ENCODE results near the gene SUCNR1. TPM values are rescaled to one million over a fixed set of nuclear protein-coding genes. Genes with fewer than 3 reads are reported as not detected.

The SUCNR1 gene
- total RNA-seq, 3 donors from 2014 or later, result not detected

DNA sequence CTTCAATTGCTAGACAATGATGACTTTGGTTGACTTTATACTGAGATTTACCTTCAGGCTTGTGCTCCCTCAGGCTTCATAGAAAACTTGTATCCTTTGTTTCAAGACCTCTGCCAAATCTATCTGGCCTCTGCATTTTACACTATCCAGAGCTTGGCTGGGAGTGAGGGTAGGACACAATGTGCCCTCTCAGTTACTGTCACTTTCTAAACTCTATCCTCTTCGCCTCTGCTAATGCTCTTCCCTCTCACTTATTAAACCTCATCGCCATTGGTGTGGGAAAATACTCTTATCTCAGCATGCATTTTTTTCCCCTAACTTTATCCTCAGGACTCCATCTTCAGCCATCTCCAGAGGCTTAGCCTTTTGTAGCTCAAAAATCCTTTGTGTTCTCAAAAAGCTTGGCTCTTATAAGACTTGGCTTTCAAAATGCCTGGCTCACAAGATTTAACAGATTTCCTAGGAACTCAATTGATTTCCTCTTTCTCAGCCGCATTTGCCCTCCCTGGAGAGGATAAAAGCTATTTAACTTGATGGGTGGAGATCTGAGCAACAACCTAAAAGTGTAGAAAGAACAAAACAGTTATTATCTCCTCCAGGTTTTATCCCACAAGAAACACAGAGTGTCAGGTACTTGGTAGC lies 28.3 kb downstream of the SUCNR1 start:
- no peak overlapping the region for H3K4me3 Mint-ChIP-seq
- H3K36me3 Mint-ChIP-seq (ENCODE audit: insufficient read depth), result no peaks in the 10 kb centered on the region
- H3K27me3 Mint-ChIP-seq (ENCODE audit: low read depth), result no peaks in the 10 kb centered on the region
- DNase-seq (no peak), ATAC-seq (no peak)
- no peaks in the 10 kb centered on the region for H3K9me3 Mint-ChIP-seq
- H3K4me1 Mint-ChIP-seq (ENCODE audit: low read depth), result peaks cover 18% of the 10 kb centered on the region

DNA sequence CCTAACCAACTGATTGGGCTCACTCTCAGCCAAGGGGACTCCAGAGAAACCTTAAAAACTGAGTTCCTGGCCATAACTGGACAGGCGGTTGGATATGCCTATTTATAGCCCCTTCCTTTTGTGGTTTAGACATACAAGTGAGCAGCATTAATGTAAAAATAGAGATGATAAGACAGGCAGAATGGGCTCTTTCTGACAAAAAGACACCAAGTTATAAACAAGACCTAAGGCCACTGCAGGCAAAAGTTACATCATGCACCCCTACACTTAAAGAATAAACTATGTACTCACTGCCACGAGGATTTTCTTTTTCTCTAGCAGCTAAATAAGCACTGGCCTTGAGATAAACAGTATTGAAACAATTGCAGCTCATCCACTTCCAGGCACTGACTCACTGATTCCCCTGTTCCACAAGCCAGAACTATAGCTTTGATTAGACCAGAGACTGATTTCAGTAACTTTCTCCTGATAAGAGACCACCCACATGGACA lies 30.1 kb downstream of the SUCNR1 start:
- H3K4me1 Mint-ChIP-seq (ENCODE audit: low read depth), result peaks cover 18% of the 10 kb centered on the region
- no peak overlapping the region for H3K4me3 Mint-ChIP-seq
- no peak for DNase-seq
- no peaks in the 10 kb centered on the region for H3K9me3 Mint-ChIP-seq
- H3K36me3 Mint-ChIP-seq (ENCODE audit: insufficient read depth), result no peaks in the 10 kb centered on the region
- no peaks in the 10 kb centered on the region for H3K27me3 Mint-ChIP-seq (ENCODE audit: low read depth)
- ATAC-seq, result no peak

DNA sequence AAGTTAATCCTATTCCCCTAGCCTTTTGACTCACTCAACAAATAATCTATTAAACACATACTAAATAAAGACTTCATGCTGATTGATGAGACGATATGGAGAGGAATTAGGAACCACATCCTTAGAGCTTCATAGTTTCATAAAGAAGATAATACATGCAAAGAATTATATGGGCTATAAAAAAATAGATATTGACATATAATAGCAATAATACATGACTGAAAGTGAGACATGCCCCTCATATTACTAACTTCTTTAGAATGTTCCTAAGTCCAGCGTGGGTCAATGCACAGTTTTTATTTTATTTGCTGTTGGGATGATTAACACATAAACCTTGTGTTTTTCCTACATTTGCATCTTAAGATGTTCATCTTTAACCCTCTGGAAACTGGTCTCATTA lies 32.2 kb downstream of the SUCNR1 start:
- no peak for DNase-seq
- no peak overlapping the region for H3K4me3 Mint-ChIP-seq
- no peaks in the 10 kb centered on the region for H3K9me3 Mint-ChIP-seq
- peaks cover 8% of the 10 kb centered on the region for H3K4me1 Mint-ChIP-seq (ENCODE audit: low read depth)
- ATAC-seq, result no peak
- H3K27me3 Mint-ChIP-seq (ENCODE audit: low read depth), result peaks cover 3% of the 10 kb centered on the region
- no peaks in the 10 kb centered on the region for H3K36me3 Mint-ChIP-seq (ENCODE audit: insufficient read depth)

DNA sequence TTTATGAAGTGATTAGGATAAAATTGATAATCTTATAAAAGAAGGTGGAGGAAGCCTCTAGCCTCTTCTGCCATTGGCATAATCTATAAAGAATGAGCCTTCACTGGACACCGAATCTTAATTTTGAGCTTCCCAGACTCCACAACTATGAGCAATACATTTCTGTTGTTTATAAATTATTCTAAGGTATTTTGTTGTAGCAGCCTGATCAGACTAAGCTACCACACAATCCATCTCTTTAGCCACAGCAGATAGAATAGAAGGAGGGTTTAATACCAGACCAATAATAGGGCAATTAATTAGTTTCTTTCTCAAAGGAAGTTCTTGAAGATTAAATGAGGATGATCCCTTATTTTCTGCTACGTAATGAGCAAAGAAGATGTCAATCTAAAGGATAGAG lies 33.3 kb downstream of the SUCNR1 start:
- H3K36me3 Mint-ChIP-seq (ENCODE audit: insufficient read depth), result no peaks in the 10 kb centered on the region
- H3K27me3 Mint-ChIP-seq (ENCODE audit: low read depth), result peaks cover 3% of the 10 kb centered on the region
- peaks cover 1% of the 10 kb centered on the region for H3K9me3 Mint-ChIP-seq
- ATAC-seq, result no peak
- H3K4me1 Mint-ChIP-seq (ENCODE audit: low read depth), result peaks cover under 1% of the 10 kb centered on the region
- DNase-seq, result no peak
- no peak overlapping the region for H3K4me3 Mint-ChIP-seq

DNA sequence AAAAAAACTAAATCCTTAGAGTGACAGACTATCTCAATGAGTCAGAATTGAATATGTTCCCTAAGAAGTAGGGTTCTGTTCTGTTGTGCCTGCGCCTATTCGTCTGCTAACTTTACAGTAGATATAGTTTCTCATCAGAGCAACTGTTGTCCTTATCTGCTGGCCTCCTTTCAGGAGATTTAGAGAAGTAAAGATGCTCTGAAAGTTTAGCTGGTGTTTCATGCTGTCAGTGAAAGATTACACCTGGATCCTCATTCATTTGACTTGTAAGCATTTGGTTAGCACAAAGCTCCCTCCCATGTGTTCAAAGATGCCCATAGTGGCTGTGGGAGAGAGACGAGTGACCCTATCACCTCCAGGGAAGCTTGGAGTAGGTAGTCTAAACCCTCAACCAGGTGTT lies 35.0 kb downstream of the SUCNR1 start:
- no peak for DNase-seq
- Mint-ChIP-seq H3K27me3 (ENCODE audit: low read depth) (peaks cover 3% of the 10 kb centered on the region), H3K4me3 (no peak overlapping the region), H3K36me3 (ENCODE audit: insufficient read depth) (no peaks in the 10 kb centered on the region), H3K4me1 (ENCODE audit: low read depth) (no peaks in the 10 kb centered on the region), H3K9me3 (peaks cover 5% of the 10 kb centered on the region)
- no peak for ATAC-seq

DNA sequence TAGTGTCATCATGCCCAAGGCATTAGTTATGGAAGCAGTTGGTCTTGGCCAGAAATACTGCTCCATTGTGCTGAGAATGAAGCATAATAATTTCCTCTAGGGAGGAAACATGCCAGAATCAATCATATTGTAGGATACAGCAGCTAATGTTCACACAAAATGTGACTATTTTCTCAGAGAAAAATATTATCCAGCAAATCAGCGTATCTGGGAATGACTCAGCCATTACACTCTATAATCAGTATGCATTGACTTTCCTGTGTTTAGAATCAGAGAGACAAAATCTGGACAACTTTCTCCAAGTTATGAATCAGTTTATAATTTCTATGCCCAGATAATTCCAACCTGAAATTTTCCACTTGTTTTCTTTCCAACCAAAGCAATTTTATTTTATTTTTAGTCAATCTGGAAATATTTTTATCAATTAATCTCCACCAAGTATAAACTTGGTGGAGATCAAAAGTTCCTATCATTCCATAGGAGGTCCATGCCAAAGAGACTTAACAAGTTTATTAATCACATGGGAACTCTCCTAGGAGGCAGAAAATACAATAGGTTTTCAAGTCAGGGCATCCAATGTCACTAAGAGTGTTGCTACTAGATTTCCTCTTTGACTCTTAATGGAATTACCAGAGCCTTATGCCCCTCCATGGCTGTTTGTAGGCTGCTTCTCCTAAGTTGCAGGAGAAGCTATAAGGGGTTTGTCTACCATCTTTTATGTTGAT lies 36.4 kb downstream of the SUCNR1 start:
- Mint-ChIP-seq H3K4me1 (ENCODE audit: low read depth) (no peaks in the 10 kb centered on the region), H3K27me3 (ENCODE audit: low read depth) (peaks cover 3% of the 10 kb centered on the region), H3K36me3 (ENCODE audit: insufficient read depth) (no peaks in the 10 kb centered on the region), H3K4me3 (no peak overlapping the region), H3K9me3 (peaks cover 5% of the 10 kb centered on the region)
- no peak for DNase-seq
- no peak for ATAC-seq

DNA sequence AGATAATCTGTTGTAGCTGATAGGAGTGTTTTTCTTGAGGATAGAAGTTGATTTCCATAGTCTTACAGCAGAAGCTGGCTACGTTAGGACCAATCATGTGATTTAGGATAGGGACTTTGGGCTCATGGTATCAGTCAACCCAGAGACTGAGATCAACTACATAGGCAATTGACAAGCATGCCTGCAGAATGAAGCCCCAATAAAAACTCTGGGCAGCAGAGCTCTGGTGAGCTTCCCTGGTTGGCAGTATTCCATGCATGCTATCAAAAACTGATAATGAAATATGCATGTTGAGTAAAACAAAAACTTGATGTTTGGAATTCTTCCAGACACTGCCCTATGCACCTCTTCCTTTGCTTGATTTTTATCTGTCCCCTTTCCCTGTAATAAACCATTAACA lies 38.0 kb downstream of the SUCNR1 start:
- no peaks in the 10 kb centered on the region for H3K36me3 Mint-ChIP-seq (ENCODE audit: insufficient read depth)
- peaks cover 3% of the 10 kb centered on the region for H3K27me3 Mint-ChIP-seq (ENCODE audit: low read depth)
- H3K4me1 Mint-ChIP-seq (ENCODE audit: low read depth), result no peaks in the 10 kb centered on the region
- peaks cover 5% of the 10 kb centered on the region for H3K9me3 Mint-ChIP-seq
- ATAC-seq (no peak), DNase-seq (no peak)
- H3K4me3 Mint-ChIP-seq, result no peak overlapping the region

DNA sequence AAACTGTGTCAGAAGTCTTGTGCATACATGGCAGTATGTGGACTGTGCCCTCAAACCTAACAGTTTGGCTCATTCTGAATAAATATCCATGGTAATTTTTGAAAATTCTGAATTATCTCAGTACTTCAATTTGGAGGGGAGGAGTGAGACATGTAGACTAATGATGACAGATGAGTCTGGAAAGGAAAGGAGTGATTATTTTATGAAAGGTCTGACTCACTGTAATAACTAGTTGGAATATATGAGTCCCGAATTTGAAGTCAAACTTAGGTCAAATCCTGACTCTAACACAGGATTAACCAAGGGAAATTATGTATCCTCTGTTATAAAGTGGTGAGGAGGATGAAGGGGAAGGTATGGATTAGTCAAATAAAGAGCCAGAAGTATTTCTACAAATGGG lies 38.6 kb downstream of the SUCNR1 start:
- H3K36me3 Mint-ChIP-seq (ENCODE audit: insufficient read depth), result no peaks in the 10 kb centered on the region
- H3K27me3 Mint-ChIP-seq (ENCODE audit: low read depth), result peaks cover 3% of the 10 kb centered on the region
- H3K4me3 Mint-ChIP-seq, result no peak overlapping the region
- DNase-seq (no peak), ATAC-seq (no peak)
- H3K4me1 Mint-ChIP-seq (ENCODE audit: low read depth), result no peaks in the 10 kb centered on the region
- H3K9me3 Mint-ChIP-seq, result peaks cover 5% of the 10 kb centered on the region

DNA sequence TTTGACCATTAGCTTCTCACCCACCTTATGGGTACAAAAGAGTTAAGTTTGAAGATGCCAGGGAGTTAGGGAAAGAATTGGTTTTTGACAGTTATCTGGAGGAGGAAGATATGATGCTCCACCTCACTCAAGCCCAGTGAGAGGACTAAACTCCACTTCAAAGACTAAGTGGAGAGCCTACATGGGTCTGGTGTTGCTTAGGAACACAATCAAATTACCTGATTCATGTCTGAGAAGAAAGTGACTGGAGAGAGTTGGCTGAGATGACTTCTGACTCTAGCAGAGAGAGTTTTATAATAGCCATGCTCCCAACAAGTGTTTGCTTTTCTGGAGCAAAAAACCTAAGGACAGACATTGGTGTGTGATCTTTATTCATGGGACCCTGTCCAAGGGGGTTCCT lies 43.3 kb downstream of the SUCNR1 start:
- Mint-ChIP-seq H3K4me3 (no peak overlapping the region), H3K9me3 (peaks cover 4% of the 10 kb centered on the region), H3K27me3 (ENCODE audit: low read depth) (no peaks in the 10 kb centered on the region), H3K36me3 (ENCODE audit: insufficient read depth) (no peaks in the 10 kb centered on the region), H3K4me1 (ENCODE audit: low read depth) (no peaks in the 10 kb centered on the region)
- DNase-seq, result no peak
- no peak for ATAC-seq

DNA sequence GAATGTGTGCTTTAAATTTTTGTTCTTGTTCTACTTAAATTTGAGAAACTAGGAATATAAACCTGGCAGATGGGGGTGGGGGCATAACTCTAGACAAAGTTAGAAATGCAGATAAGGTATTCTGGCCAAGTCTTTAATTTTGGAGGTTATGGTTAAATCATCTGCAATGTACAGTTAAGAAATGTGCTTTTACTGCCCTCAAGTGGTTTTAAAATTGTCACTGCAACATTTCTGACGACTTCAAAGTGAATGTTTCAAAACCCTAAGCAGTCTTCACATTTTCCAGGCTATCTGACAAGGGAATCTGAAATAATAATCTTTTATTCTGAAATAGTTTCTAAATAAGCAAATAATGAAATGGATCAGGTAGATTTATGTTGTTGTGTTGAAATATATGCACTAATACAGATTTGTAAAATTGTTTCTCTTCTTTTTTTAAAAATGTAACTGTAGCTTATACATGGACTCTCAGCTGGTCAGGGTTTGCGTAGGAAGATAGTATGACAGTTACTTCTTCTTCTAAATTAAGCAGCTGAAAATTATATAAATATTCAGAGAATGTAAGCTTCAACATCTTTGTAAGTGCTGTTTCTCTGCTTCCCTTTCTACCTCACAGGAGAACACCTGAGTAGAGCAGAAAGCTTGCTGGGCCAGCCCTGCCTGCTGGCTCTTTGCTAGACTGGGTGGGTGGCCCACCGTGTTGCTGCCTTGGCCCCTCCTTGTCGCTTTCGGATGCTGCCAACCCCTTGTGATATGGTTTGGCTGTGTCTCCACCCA lies 45.0 kb downstream of the SUCNR1 start:
- H3K9me3 Mint-ChIP-seq, result no peaks in the 10 kb centered on the region
- H3K27me3 Mint-ChIP-seq (ENCODE audit: low read depth), result no peaks in the 10 kb centered on the region
- H3K4me3 Mint-ChIP-seq, result no peak overlapping the region
- H3K4me1 Mint-ChIP-seq (ENCODE audit: low read depth), result no peaks in the 10 kb centered on the region
- DNase-seq (no peak), ATAC-seq (no peak)
- H3K36me3 Mint-ChIP-seq (ENCODE audit: insufficient read depth), result no peaks in the 10 kb centered on the region

DNA sequence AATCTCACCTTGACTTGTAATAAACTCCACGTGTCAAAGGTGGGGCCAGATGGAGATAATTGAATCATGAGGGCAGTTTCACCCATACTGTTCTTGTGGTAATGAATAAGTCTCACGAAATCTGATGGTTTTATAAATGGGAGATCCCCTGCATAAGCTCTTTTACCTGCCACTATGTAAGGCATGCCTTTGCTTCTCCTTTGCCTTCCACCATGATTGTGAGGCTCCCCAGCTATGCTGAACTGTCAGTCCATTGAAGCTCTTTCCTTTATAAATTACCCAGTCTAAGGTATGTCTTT lies 45.5 kb downstream of the SUCNR1 start:
- Mint-ChIP-seq H3K36me3 (ENCODE audit: insufficient read depth) (no peaks in the 10 kb centered on the region), H3K4me1 (ENCODE audit: low read depth) (no peaks in the 10 kb centered on the region), H3K9me3 (no peaks in the 10 kb centered on the region), H3K4me3 (no peak overlapping the region), H3K27me3 (ENCODE audit: low read depth) (no peaks in the 10 kb centered on the region)
- no peak for ATAC-seq
- DNase-seq, result no peak

DNA sequence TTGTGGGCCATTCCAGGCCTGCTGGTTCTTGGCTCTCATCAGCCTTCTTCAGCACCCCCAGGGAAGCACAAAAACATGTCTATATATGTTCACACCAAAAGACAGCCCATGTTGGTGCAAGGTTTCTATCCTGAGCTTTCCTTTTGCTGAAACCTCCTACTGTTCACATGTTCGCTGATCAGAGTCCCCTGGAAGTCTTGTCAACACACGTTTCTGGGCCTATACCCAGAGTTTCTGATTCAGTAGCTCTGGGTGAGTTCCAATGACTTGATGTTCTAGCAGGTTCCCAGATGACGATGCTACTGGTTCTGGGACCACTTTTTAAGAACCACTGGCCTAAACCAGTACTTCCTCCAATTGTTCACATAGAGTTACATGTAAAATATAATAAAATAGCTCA lies 46.0 kb downstream of the SUCNR1 start:
- Mint-ChIP-seq H3K4me1 (ENCODE audit: low read depth) (no peaks in the 10 kb centered on the region), H3K9me3 (no peaks in the 10 kb centered on the region), H3K27me3 (ENCODE audit: low read depth) (no peaks in the 10 kb centered on the region), H3K4me3 (no peak overlapping the region), H3K36me3 (ENCODE audit: insufficient read depth) (no peaks in the 10 kb centered on the region)
- ATAC-seq (no peak), DNase-seq (no peak)

DNA sequence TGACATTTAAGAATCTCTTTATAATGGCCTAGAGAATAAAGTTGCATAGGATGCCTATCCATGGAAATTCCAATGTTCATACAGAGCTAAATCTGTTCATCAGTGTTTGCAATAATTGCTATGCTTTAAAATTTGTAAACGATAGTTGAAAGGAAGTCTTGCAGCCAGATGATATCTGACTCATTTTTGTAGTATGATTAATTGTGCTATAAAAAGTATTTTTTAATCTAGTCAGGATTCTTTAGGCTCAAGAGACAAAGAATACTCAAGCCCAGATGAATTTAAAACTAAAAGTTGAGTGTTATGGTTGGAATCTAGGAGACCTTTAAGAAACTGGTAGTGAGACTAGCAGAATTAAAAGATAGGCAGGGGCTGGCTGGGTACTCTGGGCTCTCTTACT lies 50.5 kb downstream of the SUCNR1 start:
- no peak overlapping the region for H3K4me3 Mint-ChIP-seq
- no peaks in the 10 kb centered on the region for H3K27me3 Mint-ChIP-seq (ENCODE audit: low read depth)
- DNase-seq, result no peak
- no peaks in the 10 kb centered on the region for H3K9me3 Mint-ChIP-seq
- ATAC-seq, result no peak
- H3K36me3 Mint-ChIP-seq (ENCODE audit: insufficient read depth), result no peaks in the 10 kb centered on the region
- H3K4me1 Mint-ChIP-seq (ENCODE audit: low read depth), result no peaks in the 10 kb centered on the region

DNA sequence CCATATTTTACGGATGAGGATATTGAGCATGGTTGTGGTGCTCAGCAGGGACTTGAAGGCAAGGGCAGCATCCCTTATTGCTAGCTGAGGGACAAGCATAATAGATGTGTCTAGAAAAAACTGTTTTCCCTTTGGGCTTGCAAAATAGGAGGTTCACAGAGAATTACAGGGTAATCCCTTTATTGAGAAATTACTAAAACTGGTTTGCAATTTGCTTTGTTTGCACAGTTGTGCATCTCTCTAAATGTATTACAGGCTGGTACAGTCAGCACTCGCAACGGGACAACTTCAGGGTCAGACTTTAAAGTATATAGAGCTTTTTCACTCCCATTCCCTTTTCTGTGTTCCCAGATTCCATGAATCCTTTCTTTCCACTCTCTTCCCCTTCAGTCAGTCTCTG lies 51.3 kb downstream of the SUCNR1 start:
- Mint-ChIP-seq H3K4me3 (no peak overlapping the region), H3K9me3 (no peaks in the 10 kb centered on the region), H3K4me1 (ENCODE audit: low read depth) (no peaks in the 10 kb centered on the region), H3K27me3 (ENCODE audit: low read depth) (peaks cover 3% of the 10 kb centered on the region), H3K36me3 (ENCODE audit: insufficient read depth) (no peaks in the 10 kb centered on the region)
- no peak for ATAC-seq
- DNase-seq, result no peak

DNA sequence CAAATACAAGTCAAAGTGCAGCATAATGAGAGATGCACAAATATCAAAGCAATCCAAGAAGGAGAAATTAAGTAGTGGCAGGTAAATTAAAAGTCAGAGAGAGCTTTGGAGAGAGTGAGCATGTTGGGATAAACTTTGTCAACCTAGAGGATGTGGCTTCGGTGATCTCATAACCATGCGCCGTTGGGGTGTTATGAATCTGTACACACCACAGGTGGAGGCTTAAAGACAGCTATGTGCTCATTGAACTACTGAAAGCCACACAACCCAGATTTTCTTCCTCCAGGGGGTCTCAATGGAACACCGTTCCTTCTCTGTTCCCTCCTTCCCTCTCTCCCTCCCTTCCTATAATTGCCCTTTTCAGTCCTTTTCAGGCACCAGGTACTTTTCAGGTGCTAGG lies 52.0 kb downstream of the SUCNR1 start:
- Mint-ChIP-seq H3K36me3 (ENCODE audit: insufficient read depth) (no peaks in the 10 kb centered on the region), H3K9me3 (no peaks in the 10 kb centered on the region), H3K4me3 (no peak overlapping the region), H3K27me3 (ENCODE audit: low read depth) (peaks cover 3% of the 10 kb centered on the region), H3K4me1 (ENCODE audit: low read depth) (no peaks in the 10 kb centered on the region)
- ATAC-seq (no peak), DNase-seq (no peak)
